Body of pancreas (tissue), 4 donors: ENCODE measurements around the gene HIC1.

Source experiments
- POLR2A ChIP-seq, 3 donors: fragments of 450-650 bp; IDR thresholded peaks; one replicate each; pipeline ENCODE4 v1.6.1; 2016; ENCODE audit warnings: antibody characterized with exemption in 3 of 3, mild to moderate bottlenecking in 2 of 3
- TF ChIP-seq, protein P1 (sequence below), 7 experiments: fragments of 450-650 bp in 4 of 7; fragments of 200-600 bp in 3 of 7; sonication (generic) in 3 of 7; IDR thresholded peaks; one replicate each; pipeline ENCODE4 v1.5.1; 2016 to 2019; ENCODE audit warnings: antibody characterized with exemption in 7 of 7

DNA sequence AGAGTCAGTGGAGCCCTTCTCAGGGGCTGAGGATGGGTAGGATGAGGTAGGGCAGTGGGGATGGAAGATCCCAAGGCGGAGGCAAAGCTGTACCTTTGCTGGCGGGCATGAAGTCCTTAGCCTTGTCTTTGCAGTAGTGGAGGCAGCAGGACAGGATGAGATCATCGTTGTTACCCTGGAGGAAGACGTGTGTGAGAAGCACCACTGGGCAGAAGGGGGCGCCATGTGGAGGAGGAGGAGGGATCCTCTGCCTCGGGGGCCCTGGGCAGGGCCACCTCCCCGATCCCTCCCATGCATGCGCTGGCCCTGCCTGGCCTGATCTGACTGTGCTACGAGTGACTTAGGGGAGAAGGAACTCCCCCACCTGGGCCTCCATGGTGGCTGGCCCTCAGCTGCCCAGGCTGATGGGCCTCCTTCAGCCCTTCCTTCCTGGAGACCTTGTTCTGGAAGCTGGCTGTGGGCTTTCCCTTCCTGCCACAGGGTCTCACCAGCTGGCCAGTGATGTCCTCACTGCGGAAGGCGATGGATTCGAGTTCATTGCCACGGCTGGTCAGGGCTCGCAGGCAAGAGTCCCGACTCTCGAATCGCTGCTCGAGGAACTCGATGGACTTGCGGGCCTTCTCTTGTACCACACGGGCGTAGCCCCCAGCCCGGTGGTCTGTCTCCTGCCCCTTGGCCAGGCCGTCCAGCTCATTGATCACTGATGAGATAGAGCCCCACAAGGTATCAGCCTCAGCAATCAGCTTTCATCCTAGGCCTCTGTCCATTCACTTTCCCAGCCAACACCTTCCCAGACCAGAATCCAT, 10.3 kb downstream of the HIC1 start:
- TF ChIP-seq, protein P1, sequence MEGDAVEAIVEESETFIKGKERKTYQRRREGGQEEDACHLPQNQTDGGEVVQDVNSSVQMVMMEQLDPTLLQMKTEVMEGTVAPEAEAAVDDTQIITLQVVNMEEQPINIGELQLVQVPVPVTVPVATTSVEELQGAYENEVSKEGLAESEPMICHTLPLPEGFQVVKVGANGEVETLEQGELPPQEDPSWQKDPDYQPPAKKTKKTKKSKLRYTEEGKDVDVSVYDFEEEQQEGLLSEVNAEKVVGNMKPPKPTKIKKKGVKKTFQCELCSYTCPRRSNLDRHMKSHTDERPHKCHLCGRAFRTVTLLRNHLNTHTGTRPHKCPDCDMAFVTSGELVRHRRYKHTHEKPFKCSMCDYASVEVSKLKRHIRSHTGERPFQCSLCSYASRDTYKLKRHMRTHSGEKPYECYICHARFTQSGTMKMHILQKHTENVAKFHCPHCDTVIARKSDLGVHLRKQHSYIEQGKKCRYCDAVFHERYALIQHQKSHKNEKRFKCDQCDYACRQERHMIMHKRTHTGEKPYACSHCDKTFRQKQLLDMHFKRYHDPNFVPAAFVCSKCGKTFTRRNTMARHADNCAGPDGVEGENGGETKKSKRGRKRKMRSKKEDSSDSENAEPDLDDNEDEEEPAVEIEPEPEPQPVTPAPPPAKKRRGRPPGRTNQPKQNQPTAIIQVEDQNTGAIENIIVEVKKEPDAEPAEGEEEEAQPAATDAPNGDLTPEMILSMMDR (IDR thresholded peaks at IDR 0.05): peak in 3 of 7 experiments; percentile 7 to 31 (median 21)
- TF ChIP-seq POLR2A (IDR thresholded peaks at IDR 0.05): no peak
